H7 (cell line): Measurements from ENCODE around the gene ITM2C. TPM values are rescaled to one million over a fixed set of nuclear protein-coding genes. Genes with fewer than 3 reads are reported as not detected.

Experiments
- DNase-seq: peaks from one replicate; pipeline ENCODE4 v3.0.0; 2012
- H3K27me3 ChIP-seq: 2 replicates; pipeline ENCODE4 v1.6.0; 2011; ENCODE audit warnings: mild to moderate bottlenecking, low read length; ENCODE audit not compliant: control insufficient read depth, insufficient read depth
- H3K36me3 ChIP-seq: replicated peaks from 2 replicates; pipeline ENCODE4 v1.5.1; 2011; ENCODE audit warnings: low read length; ENCODE audit not compliant: control insufficient read depth, insufficient read depth
- H3K4me3 ChIP-seq: 2 replicates; pipeline ENCODE4 v1.5.1; 2011; ENCODE audit warnings: low read depth, mild to moderate bottlenecking, control low read depth, low read length, moderate library complexity; ENCODE audit not compliant: insufficient read depth
- total RNA-seq: library from RNA; depleted of rRNA; stranded (reverse); fragments of >200 nt; shearing (Covaris generic); gene quantifications from 2 replicates; pipeline ENCODE4 v1.2.3, GENCODE V29; 2014; rRNA removed

Gene ITM2C
- total RNA-seq, 1 experiment from 2014 or later = 392 TPM

DNA sequence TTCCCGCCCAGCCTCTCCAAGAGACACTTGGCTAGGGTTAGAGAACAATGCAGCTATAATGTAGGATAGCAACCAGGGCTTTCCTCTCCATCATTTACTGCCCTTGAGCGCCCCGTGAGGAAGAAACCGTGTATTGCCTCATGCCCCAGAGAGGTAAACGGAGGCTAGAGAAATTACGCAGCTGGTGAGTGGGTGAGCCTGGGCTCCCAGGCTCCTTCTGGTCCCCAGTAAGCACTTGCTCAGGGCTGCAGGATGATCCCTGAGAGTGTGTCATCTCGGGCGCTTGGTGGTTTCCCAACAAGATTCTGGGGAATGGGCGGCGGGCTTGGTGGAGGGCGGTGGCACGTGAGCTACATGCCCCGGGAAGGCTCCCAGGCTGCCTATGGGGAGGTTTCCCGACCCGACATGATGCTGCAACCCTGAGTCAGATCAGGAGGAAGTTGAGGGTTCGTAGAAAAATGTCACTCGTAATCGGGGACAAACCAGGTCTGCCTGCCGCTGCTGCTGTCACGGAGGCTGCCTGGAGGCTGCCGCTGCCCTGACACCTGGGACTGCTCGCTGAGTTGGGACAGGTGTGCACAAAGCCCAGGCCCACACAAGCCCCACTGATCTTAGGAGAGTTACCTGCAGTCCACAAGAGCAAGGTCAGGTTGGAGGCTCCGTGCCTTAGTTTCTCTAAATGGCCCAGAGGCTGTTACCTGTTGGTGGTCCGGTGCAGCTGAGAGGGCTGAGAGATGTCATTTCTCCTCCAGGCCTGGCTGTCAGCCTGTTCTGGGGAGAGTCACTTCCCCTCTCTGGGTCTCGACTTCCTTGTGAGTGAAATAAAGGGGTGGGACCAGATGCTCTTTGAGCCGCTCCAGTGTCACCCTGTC is 60.0 kb downstream of the ITM2C start, which contains the start of gene GPR55:
Gene GPR55 (minus strand): TSS at position 773 of the 872 bp plus-strand sequence. CDS start 14,280 bp downstream, outside the sequence.
- DNase-seq = peak; percentile 90
- Histone ChIP-seq H3K4me3 (no peak within 1 kb of the TSS), H3K36me3 (no peaks in the 10 kb centered on the region), H3K27me3 (no peaks in the 10 kb centered on the region)

DNA sequence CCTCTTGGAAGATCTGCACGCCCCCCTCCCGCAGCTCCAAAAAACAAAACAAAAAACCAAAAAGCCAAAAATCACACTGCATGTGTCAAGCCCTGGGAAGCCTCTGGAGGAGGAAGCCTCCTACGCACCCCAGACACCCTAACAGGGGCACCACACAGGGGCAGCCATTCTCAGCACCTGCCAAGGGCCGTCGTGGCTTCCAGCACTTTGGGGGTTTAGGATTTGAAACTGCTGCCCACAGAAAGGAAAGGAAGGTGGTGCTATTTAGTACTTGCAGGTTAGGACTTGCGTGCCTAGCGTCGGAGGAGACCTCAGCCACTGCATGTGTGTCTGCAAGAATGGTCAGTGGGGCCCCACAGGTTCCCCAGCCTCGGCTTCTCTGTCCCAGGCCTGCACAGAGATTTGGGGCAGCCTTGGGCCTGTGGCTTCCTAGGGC is 60.7 kb downstream of the ITM2C start:
- Histone ChIP-seq H3K27me3 (no peaks in the 10 kb centered on the region), H3K36me3 (no peaks in the 10 kb centered on the region), H3K4me3 (no peak overlapping the region)
- no peak for DNase-seq

DNA sequence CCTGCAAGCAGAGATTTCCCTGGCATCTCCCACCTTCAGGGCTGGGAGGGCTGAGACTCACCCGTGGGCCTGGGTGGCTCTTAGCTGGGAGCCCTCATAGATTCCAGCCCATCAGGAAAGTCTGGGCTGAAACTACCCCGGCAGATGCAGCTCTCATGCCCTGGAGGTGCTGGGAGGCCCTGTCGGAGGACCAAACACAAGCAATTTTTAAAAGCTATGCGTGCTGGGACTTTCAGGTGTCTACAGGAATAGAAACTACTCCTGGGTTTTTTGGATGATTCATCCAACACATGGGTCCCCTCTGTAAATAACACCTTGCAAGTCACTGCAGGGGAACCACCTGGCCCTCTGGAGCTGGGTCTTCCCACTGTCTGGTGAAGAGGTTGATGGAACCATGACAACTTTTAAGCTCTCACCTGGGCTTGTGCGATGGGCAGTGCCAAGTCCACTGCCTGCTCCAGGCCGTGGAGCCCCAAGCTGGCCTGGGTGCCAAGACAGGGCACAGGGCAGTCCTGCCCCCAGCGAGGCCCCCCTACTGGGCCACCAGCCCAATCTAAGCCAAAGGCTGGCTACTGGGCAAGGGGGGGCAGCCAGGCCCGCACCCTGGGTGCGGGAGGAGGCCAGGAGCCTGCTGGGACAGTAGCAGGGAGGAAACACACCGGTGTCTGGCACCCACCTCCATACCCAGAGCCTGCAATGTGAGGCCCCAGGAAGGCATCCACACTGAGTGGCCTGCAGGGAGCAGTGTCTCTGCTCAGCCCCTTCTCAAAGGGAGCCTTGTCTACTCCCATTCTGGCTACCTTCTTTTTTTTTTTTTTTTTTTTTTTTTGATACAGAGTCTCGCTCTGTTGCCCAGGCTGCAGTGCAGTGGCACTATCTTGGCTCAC is 61.4 kb downstream of the ITM2C start:
- Histone ChIP-seq H3K27me3 (no peaks in the 10 kb centered on the region), H3K36me3 (no peaks in the 10 kb centered on the region), H3K4me3 (no peak overlapping the region)
- peak; percentile 67 for DNase-seq

DNA sequence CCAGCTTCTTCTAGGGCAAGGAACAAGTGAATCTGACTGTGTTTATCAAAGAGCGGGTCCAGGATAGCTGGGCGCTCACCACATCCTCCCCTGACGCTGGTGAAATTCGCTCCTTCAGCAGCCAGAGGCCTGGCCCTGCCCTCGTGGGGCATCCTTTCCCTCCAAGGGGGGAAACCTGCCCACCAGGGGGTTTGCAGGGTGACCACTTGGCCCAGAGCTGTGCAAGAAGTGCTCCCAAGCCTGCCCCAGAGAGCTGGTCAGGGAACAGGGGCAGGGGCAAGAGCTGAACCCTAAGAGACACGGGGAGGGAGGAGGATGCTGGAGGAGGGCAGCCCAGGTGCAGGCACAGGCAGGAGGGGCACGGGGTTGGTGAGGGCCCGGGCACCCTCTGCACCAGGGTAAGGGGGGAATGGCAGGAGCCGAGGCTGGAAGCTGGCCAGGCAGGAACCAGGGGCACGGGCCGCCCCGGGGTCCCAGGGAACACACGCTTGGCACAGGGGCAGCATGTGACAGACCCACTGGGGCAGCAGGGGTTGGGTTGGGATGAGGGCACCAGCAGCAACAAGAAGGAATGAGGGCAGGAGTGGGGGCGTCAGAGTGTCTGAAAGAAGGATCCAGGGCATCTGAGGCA is 63.1 kb downstream of the ITM2C start:
- Histone ChIP-seq H3K4me3 (no peak overlapping the region), H3K27me3 (no peaks in the 10 kb centered on the region), H3K36me3 (no peaks in the 10 kb centered on the region)
- peak; percentile 49 for DNase-seq

Other genes with a start within 250 kb of the ITM2C start
- gene CAB39, start 152.1 kb upstream of the ITM2C start, total RNA-seq = 39.3 and 47.7 TPM in 2 replicates
- gene GPR55, start 60.3 kb downstream of the ITM2C start, total RNA-seq = 0.04 TPM in 1 of 2 replicates, not detected in the other
- not detected in 2 replicates for gene SPATA3, start 131.2 kb downstream of the ITM2C start, total RNA-seq
- 0.69 and 1.2 TPM in 2 replicates for gene C2orf72, start 172.6 kb downstream of the ITM2C start, total RNA-seq
- gene PSMD1, start 191.9 kb downstream of the ITM2C start, total RNA-seq = 149 and 154 TPM in 2 replicates